HG03520 (cell line): ENCODE data around the gene LHPP.

Source experiments
- ATAC-seq: cut with Tn5 transposase; IDR thresholded peaks from one replicate; pipeline ENCODE4 v1.9.1; 2021; ENCODE audit warnings: mild to moderate bottlenecking, moderate library complexity; ENCODE audit not compliant: unreplicated experiment

LHPP gene

GRCh38 chr10:124592101-124592500 lies 130.5 kb downstream of the LHPP start:
- ATAC-seq: no peak

- ATAC-seq: no peak
Observed at GRCh38 chr10:124592736-124593430, 131.3 kb downstream of the LHPP start.

- no peak for ATAC-seq
Observed at GRCh38 chr10:124593431-124593985, 131.9 kb downstream of the LHPP start.

- ATAC-seq: no peak
Observed at GRCh38 chr10:124594240-124594639, 132.6 kb downstream of the LHPP start.

- no peak for ATAC-seq
Observed at GRCh38 chr10:124595143-124595883, 133.7 kb downstream of the LHPP start.

GRCh38 chr10:124596116-124596785 lies 134.6 kb downstream of the LHPP start:
- no peak for ATAC-seq

- ATAC-seq: no peak
Observed at GRCh38 chr10:124596962-124597845, 135.6 kb downstream of the LHPP start.

- no peak for ATAC-seq
Observed at GRCh38 chr10:124597846-124598165, 136.2 kb downstream of the LHPP start.

- ATAC-seq: no peak
Observed at GRCh38 chr10:124598196-124598595, 136.6 kb downstream of the LHPP start.

GRCh38 chr10:124598773-124599587 lies 137.4 kb downstream of the LHPP start:
- no peak for ATAC-seq

GRCh38 chr10:124599588-124600050 lies 138.0 kb downstream of the LHPP start:
- ATAC-seq: no peak

GRCh38 chr10:124600051-124600880 lies 138.6 kb downstream of the LHPP start:
- ATAC-seq: no peak

GRCh38 chr10:124601016-124601415 lies 139.4 kb downstream of the LHPP start:
- no peak for ATAC-seq

GRCh38 chr10:124601431-124602120 lies 140.0 kb downstream of the LHPP start:
- no peak for ATAC-seq

- ATAC-seq: no peak
Observed at GRCh38 chr10:124602121-124602561, 140.5 kb downstream of the LHPP start.

GRCh38 chr10:124602646-124603365 lies 141.2 kb downstream of the LHPP start:
- no peak for ATAC-seq

GRCh38 chr10:124603376-124604213 lies 142.0 kb downstream of the LHPP start:
- no peak for ATAC-seq
